SK-N-MC (cell line): ENCODE measurements around the gene ABLIM1.

ENCODE experiments used
- DNase-seq: peaks from one replicate; pipeline ENCODE4 v3.0.0-alpha.2; 2011; ENCODE audit warnings: low read depth, low spot score
- H3K27ac ChIP-seq: fragments of 200-600 bp; sonication (generic); 2 replicates; pipeline ENCODE4 v1.5.1; 2016; ENCODE audit warnings: mixed run types
- H3K36me3 ChIP-seq: fragments of 200-600 bp; sonication (generic); 2 replicates; pipeline ENCODE4 v1.6.1; 2017; ENCODE audit warnings: antibody characterized with exemption, low read length, mixed read lengths; ENCODE audit not compliant: insufficient read depth
- H3K4me3 ChIP-seq: fragments of 200-600 bp; sonication (generic); 2 replicates; pipeline ENCODE4 v1.5.1; 2016
- H3K9ac ChIP-seq: fragments of 200-600 bp; sonication (generic); 2 replicates; pipeline ENCODE4 v1.8.0; 2017; ENCODE audit warnings: mixed run types, mixed read lengths; ENCODE audit not compliant: insufficient read length
- H3K9me3 ChIP-seq: fragments of 200-600 bp; sonication (generic); 2 replicates; pipeline ENCODE4 v1.6.1; 2017; ENCODE audit warnings: low read depth, mild to moderate bottlenecking, antibody characterized with exemption, low read length, moderate library complexity, mixed read lengths
- EZH2 ChIP-seq: fragments of 200-600 bp; sonication (generic); IDR thresholded peaks from one replicate; pipeline ENCODE4 v1.6.1; 2017; ENCODE audit warnings: antibody characterized with exemption
- FOXP2 ChIP-seq: optimal IDR thresholded peaks from 2 replicates; pipeline ENCODE3; 2011; ENCODE audit warnings: mild to moderate bottlenecking, moderate library complexity; ENCODE audit not compliant: insufficient read depth; ENCODE audit errors: extremely low read length, control extremely low read depth
- POLR2AphosphoS5 ChIP-seq: IDR thresholded peaks from 2 replicates; pipeline ENCODE4 v1.6.1; 2012; ENCODE audit warnings: mild to moderate bottlenecking, low read depth, low read length, borderline replicate concordance

ABLIM1 gene

GRCh38 chr10:114513381-114513792, 144.7 kb downstream of the ABLIM1 start:
- Histone ChIP-seq H3K4me3 (no peak overlapping the region), H3K9me3 (no peaks in the 10 kb centered on the region), H3K27ac (no peak overlapping the region), H3K9ac (no peak overlapping the region), H3K36me3 (no peaks in the 10 kb centered on the region)
- DNase-seq: no peak
- TF ChIP-seq POLR2AphosphoS5 (no peak), FOXP2 (no peak), EZH2 (no peak)

- H3K9ac ChIP-seq: no peak overlapping the region
- no peaks in the 10 kb centered on the region for H3K36me3 ChIP-seq
- H3K27ac ChIP-seq: no peak overlapping the region
- H3K4me3 ChIP-seq: no peak overlapping the region
- TF ChIP-seq POLR2AphosphoS5 (no peak), EZH2 (no peak), FOXP2 (no peak)
- no peaks in the 10 kb centered on the region for H3K9me3 ChIP-seq
- DNase-seq: no peak
Observed at GRCh38 chr10:114511881-114512280, 146.2 kb downstream of the ABLIM1 start.

GRCh38 chr10:114508376-114508775, 149.7 kb downstream of the ABLIM1 start:
- Histone ChIP-seq H3K9me3 (no peaks in the 10 kb centered on the region), H3K9ac (no peak overlapping the region), H3K36me3 (no peaks in the 10 kb centered on the region), H3K27ac (no peak overlapping the region), H3K4me3 (no peak overlapping the region)
- no peak for DNase-seq
- no peak for TF ChIP-seq POLR2AphosphoS5
- no peak for TF ChIP-seq FOXP2
- no peak for TF ChIP-seq EZH2

GRCh38 chr10:114507449-114507848, 150.6 kb downstream of the ABLIM1 start:
- DNase-seq: no peak
- Histone ChIP-seq H3K27ac (no peak overlapping the region), H3K36me3 (no peaks in the 10 kb centered on the region), H3K4me3 (no peak overlapping the region), H3K9me3 (no peaks in the 10 kb centered on the region), H3K9ac (no peak overlapping the region)
- TF ChIP-seq POLR2AphosphoS5 (no peak), EZH2 (no peak), FOXP2 (no peak)

- H3K9me3 ChIP-seq: no peaks in the 10 kb centered on the region
- H3K9ac ChIP-seq: no peak overlapping the region
- TF ChIP-seq EZH2 (no peak), POLR2AphosphoS5 (no peak), FOXP2 (no peak)
- H3K36me3 ChIP-seq: no peaks in the 10 kb centered on the region
- peak overlapping the region; percentile 36; the same call in 1 of the 2 replicates for H3K27ac ChIP-seq
- DNase-seq: no peak
- H3K4me3 ChIP-seq: no peak overlapping the region
Observed at GRCh38 chr10:114506871-114507385, 151.1 kb downstream of the ABLIM1 start.

GRCh38 chr10:114504769-114505579, 153.1 kb downstream of the ABLIM1 start:
- Histone ChIP-seq H3K9me3 (no peaks in the 10 kb centered on the region), H3K27ac (no peak overlapping the region), H3K9ac (no peak overlapping the region), H3K36me3 (no peaks in the 10 kb centered on the region), H3K4me3 (no peak overlapping the region)
- no peak for TF ChIP-seq POLR2AphosphoS5
- no peak for DNase-seq

GRCh38 chr10:114502074-114502473, 156.0 kb downstream of the ABLIM1 start:
- Histone ChIP-seq H3K4me3 (no peak overlapping the region), H3K27ac (no peak overlapping the region), H3K9me3 (no peaks in the 10 kb centered on the region), H3K36me3 (no peaks in the 10 kb centered on the region), H3K9ac (no peak overlapping the region)
- TF ChIP-seq EZH2 (no peak), POLR2AphosphoS5 (no peak), FOXP2 (no peak)
- DNase-seq: no peak

GRCh38 chr10:114501650-114502049, 156.4 kb downstream of the ABLIM1 start:
- H3K4me3 ChIP-seq: no peak overlapping the region
- no peak overlapping the region for H3K9ac ChIP-seq
- H3K9me3 ChIP-seq: no peaks in the 10 kb centered on the region
- H3K36me3 ChIP-seq: no peaks in the 10 kb centered on the region
- no peak for DNase-seq
- TF ChIP-seq FOXP2 (no peak), POLR2AphosphoS5 (no peak), EZH2 (no peak)
- no peak overlapping the region for H3K27ac ChIP-seq

- Histone ChIP-seq H3K27ac (no peak overlapping the region), H3K9ac (no peak overlapping the region), H3K36me3 (no peaks in the 10 kb centered on the region), H3K4me3 (no peak overlapping the region), H3K9me3 (no peaks in the 10 kb centered on the region)
- no peak for TF ChIP-seq EZH2
- TF ChIP-seq FOXP2: no peak
- no peak for TF ChIP-seq POLR2AphosphoS5
- DNase-seq: no peak
Observed at GRCh38 chr10:114500643-114501042, 157.4 kb downstream of the ABLIM1 start.
